Measurements from ENCODE around the gene PPIB.

- TF ChIP-seq CTCF (IDR thresholded peaks at IDR 0.05) (no peak), POLR2A (IDR thresholded peaks at IDR 0.05) (no peak)
These were observed 1.6 kb upstream of the PPIB start for GRCh38 chr15:64164436-64164835.

Measured in right lobe of liver (tissue), 4 donors.